Endothelial cell of umbilical vein (primary cell): ENCODE measurements around the gene MAL. TPM values are rescaled to one million over a fixed set of nuclear protein-coding genes. Genes with fewer than 3 reads are reported as not detected.

Experiments used
- BruUV-seq: library from RNA; stranded (reverse); fragments of 400-500 nt; replicated peaks from 2 replicates; lab custom pipeline; 2021; lab: Mats Ljungman, UMichigan
- CTCF ChIA-PET: fragments of 300-600, 350-600 bp; sonication (Branson Sonifier 250); formaldehyde crosslinking; loops from one replicate; lab custom pipeline; 2021; ENCODE audit warnings: antibody characterized with exemption, inconsistent platforms; lab: Charles Lee
- POLR2A ChIA-PET: fragments of 300-600, 350-600 bp; sonication (Branson Sonifier 250); formaldehyde crosslinking; loops from one replicate; lab custom pipeline; 2021; ENCODE audit warnings: antibody characterized with exemption, inconsistent platforms; lab: Charles Lee
- DNase-seq: peaks from one replicate; pipeline ENCODE4 v3.0.0-alpha.2; 2011; ENCODE audit warnings: low read depth, low spot score
- FAIRE-seq: peaks from 2 replicates; lab custom pipeline; 2011; peaks lifted over from hg19 to GRCh38; lab: Jason Lieb, UNC
- H2AFZ ChIP-seq: 2 replicates; pipeline ENCODE4 v1.6.0; 2012; ENCODE audit warnings: low read depth, low read length, control low read depth, inconsistent platforms
- H3K27ac ChIP-seq: 2 replicates; pipeline ENCODE4 v1.5.1; 2011; ENCODE audit warnings: low read depth, mild to moderate bottlenecking, control low read depth, low read length, moderate library complexity; ENCODE audit not compliant: insufficient read depth
- H3K27me3 ChIP-seq, 2 experiments: 2 replicates each; pipeline versions ENCODE4 v1.6.0 to v1.6.1; 2011; ENCODE audit warnings: low read length in 2 of 2, mixed read lengths in 1 of 2; ENCODE audit not compliant: control insufficient read depth in 2 of 2, insufficient read depth in 2 of 2
- H3K36me3 ChIP-seq, 2 experiments: 2 replicates in 1 of 2; 3 replicates in 1 of 2; pipeline ENCODE4 v1.5.1; 2011; ENCODE audit warnings: low read length in 2 of 2, mild to moderate bottlenecking in 1 of 2, moderate library complexity in 1 of 2; ENCODE audit not compliant: control insufficient read depth in 2 of 2, insufficient read depth in 2 of 2; ENCODE audit errors: extremely low read depth in 1 of 2
- H3K4me1 ChIP-seq: 3 replicates; pipeline ENCODE4 v1.5.1; 2011; ENCODE audit warnings: mild to moderate bottlenecking, low read length; ENCODE audit not compliant: control insufficient read depth, insufficient read depth; ENCODE audit errors: extremely low read depth
- H3K4me2 ChIP-seq: 2 replicates; pipeline ENCODE4 v1.6.1; 2011; ENCODE audit warnings: low read length, control low read depth, mixed read lengths; ENCODE audit not compliant: insufficient read depth
- H3K4me3 ChIP-seq, 3 experiments: fragments of 200-600 bp in 1 of 3; sonication (generic), shearing (Covaris generic) in 1 of 3; replicated peaks in 1 of 3; 2 replicates each; pipeline ENCODE4 v1.5.1; 2011 to 2016; ENCODE audit warnings: control low read depth in 3 of 3, low read length in 3 of 3, mild to moderate bottlenecking in 2 of 3, inconsistent platforms in 1 of 3, low read depth in 1 of 3, moderate library complexity in 1 of 3; ENCODE audit not compliant: insufficient read depth in 1 of 3
- H3K79me2 ChIP-seq: 2 replicates; pipeline ENCODE4 v1.6.0; 2012; ENCODE audit warnings: low read length, inconsistent platforms; ENCODE audit not compliant: control insufficient read depth, insufficient read depth
- H3K9ac ChIP-seq: replicated peaks from 2 replicates; pipeline ENCODE3; 2011; ENCODE audit warnings: low read length, control low read depth; ENCODE audit not compliant: insufficient read depth; ENCODE audit errors: extremely low read depth
- H3K9me1 ChIP-seq: replicated peaks from 3 replicates; pipeline ENCODE4 v1.6.0; 2011; ENCODE audit warnings: mild to moderate bottlenecking, low read length; ENCODE audit not compliant: control insufficient read depth, insufficient read depth; ENCODE audit errors: extremely low read depth
- H3K9me3 ChIP-seq: replicated peaks from 2 replicates; pipeline ENCODE4 v1.5.1; 2012; ENCODE audit warnings: low read length, inconsistent platforms; ENCODE audit not compliant: control insufficient read depth, insufficient read depth
- H4K20me1 ChIP-seq: replicated peaks from 2 replicates; pipeline ENCODE3; 2011; ENCODE audit warnings: mild to moderate bottlenecking, low read length; ENCODE audit not compliant: control insufficient read depth, insufficient read depth; ENCODE audit errors: extremely low read depth
- EZH2 ChIP-seq: IDR thresholded peaks from 2 replicates; pipeline ENCODE4 v1.6.1; 2012; ENCODE audit warnings: borderline replicate concordance, low read depth, mild to moderate bottlenecking, moderate library complexity, low read length, inconsistent platforms; ENCODE audit not compliant: severe bottlenecking
- FOS ChIP-seq: IDR thresholded peaks from 2 replicates; pipeline ENCODE4 v1.6.1; 2011; ENCODE audit warnings: mild to moderate bottlenecking, low read length, moderate library complexity, borderline replicate concordance; ENCODE audit not compliant: insufficient read depth
- GATA2 ChIP-seq: IDR thresholded peaks from 2 replicates; pipeline ENCODE4 v1.7.0; 2011; ENCODE audit warnings: low read depth, mild to moderate bottlenecking, moderate library complexity, mixed read lengths, low read length; ENCODE audit not compliant: insufficient read length, insufficient read depth
- JUN ChIP-seq: IDR thresholded peaks from 2 replicates; pipeline ENCODE4 v1.6.1; 2011; ENCODE audit warnings: borderline replicate concordance, low read depth; ENCODE audit not compliant: insufficient read length, insufficient read depth
- MYC ChIP-seq: IDR thresholded peaks from one replicate; pipeline ENCODE4 v1.6.1; 2011; ENCODE audit warnings: mild to moderate bottlenecking, low read depth, low read length
- POLR2A ChIP-seq: IDR thresholded peaks from 2 replicates; pipeline ENCODE4 v1.6.1; 2012; ENCODE audit warnings: low read depth, mild to moderate bottlenecking, control low read depth, low read length
- POLR2AphosphoS5 ChIP-seq: IDR thresholded peaks from 2 replicates; pipeline ENCODE4 v1.6.1; 2012; ENCODE audit warnings: low read depth, mild to moderate bottlenecking, control low read depth, low read length, moderate library complexity; ENCODE audit not compliant: insufficient read depth
- dilution Hi-C: fragments of 300-500 bp; cut with MboI; formaldehyde crosslinking; loops from one replicate; pipeline ENCODE4 v1.15.0; 2019; ENCODE audit warnings: low sequenced_read_pairs; ENCODE audit not compliant: extremely low pct_ligation_motif_present
- intact Hi-C: fragments of 100-400 bp; cut with micrococcal nuclease; formaldehyde crosslinking; loops from one replicate; pipeline ENCODE4 v1.10.0; 2022
- polyA plus RNA-seq, 4 experiments: library from polyadenylated mRNA; depleted of rRNA in 3 of 4; stranded (reverse) in 3 of 4; unstranded in 1 of 4; fragments of >200 nt; gene quantifications; 2 replicates each; pipeline versions ENCODE4 v1.2.1 to v1.2.3, GENCODE V29; 2011 to 2012; ENCODE audit warnings: missing spikeins in 1 of 4
- total RNA-seq: library from RNA; stranded (reverse); gene quantifications from 2 replicates; pipeline ENCODE4 v1.2.3, GENCODE V29; 2021
- TF ChIP-seq, protein P1 (sequence below): IDR thresholded peaks from 2 replicates; pipeline ENCODE4 v1.6.1; 2011; ENCODE audit not compliant: insufficient read depth, insufficient read length
- TF ChIP-seq, protein P2 (sequence below), 2 donors: IDR thresholded peaks; 1 replicate in 1 of 2; 2 replicates in 1 of 2; pipeline ENCODE4 v1.5.1; 2011; ENCODE audit warnings: low read length in 2 of 2, mild to moderate bottlenecking in 2 of 2, moderate library complexity in 2 of 2, control low read depth in 1 of 2, inconsistent platforms in 1 of 2, low read depth in 1 of 2; ENCODE audit not compliant: insufficient read depth in 1 of 2; ENCODE audit errors: extremely low read depth in 1 of 2

The MAL gene
- total and polyA plus RNA-seq, 2 donors (not counting 3 experiments of a cell fraction or from before 2014, with no cell fraction given) = not detected

DNA sequence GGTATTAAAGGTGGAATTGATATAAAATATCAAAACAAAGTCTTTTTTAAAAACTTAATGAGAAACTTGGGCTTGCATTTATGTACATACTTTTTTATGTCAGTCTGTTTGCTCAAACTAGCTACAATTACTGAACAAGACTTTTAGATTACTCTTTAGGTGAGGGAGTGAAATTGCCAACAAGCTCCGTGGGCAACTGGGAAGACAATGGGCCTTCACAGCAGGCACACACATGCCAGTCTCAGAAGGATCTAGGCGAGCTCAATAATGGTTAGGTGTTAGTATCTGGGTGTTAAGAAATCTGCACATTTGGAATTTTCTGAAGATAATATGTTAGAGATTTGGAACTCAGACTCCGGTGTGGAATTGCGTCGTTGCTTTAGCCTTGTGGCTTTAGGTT, 23.0 kb upstream of the MAL start:
- Histone ChIP-seq H3K4me2 (no peak overlapping the region), H3K27me3 (peaks cover 2 to 3% of the 10 kb centered on the region in 2 experiments), H3K9ac (no peak overlapping the region), H3K79me2 (no peaks in the 10 kb centered on the region), H3K36me3 (no peaks in the 10 kb centered on the region), H4K20me1 (no peaks in the 10 kb centered on the region), H2AFZ (no peak overlapping the region), H3K9me1 (no peaks in the 10 kb centered on the region), H3K9me3 (no peaks in the 10 kb centered on the region), H3K4me1 (no peaks in the 10 kb centered on the region), H3K4me3 (no peak overlapping the region), H3K27ac (no peak overlapping the region)
- ChIA-PET CTCF (interaction anchor here (1.4 kb wide), 1 partner anchor 16 kb away, joined by 6 read pairs; no protein-coding TSS in a partner anchor), POLR2A (no interaction called here)
- BruUV-seq = no TSS peak
- intact Hi-C loops (no loop called here), dilution Hi-C loops (no loop called here)
- DNase-seq = no peak
- FAIRE-seq = no peak
- TF ChIP-seq GATA2 (no peak), FOS (no peak), MYC (no peak), POLR2AphosphoS5 (no peak), JUN (no peak), EZH2 (no peak)
- TF ChIP-seq, protein P1, sequence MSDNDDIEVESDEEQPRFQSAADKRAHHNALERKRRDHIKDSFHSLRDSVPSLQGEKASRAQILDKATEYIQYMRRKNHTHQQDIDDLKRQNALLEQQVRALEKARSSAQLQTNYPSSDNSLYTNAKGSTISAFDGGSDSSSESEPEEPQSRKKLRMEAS = no peak

DNA sequence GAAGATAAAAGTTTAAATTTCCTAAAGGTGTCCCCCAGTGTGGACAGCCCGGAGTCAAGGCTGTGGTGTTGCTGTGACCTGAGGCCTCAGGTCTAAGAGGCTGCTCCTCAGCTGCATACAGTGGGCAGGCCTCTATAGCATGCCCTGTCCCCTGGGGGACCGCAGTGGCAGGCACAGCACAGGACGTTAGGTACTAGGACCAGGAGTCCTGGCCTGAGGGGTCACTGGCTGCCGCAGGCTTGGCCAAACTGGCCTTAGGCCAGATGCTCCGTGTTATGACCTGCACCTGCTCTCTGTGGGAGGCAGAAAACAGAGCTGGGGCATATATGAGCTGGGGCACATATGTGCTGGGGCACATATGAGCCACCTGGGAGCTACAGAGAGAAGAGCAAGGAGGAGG, 21.2 kb upstream of the MAL start:
- Histone ChIP-seq H4K20me1 (no peaks in the 10 kb centered on the region), H3K27me3 (no peaks in the 10 kb centered on the region), H3K36me3 (no peaks in the 10 kb centered on the region), H3K4me2 (no peak overlapping the region), H3K27ac (no peak overlapping the region), H3K9me1 (no peaks in the 10 kb centered on the region), H3K4me1 (no peaks in the 10 kb centered on the region), H3K9me3 (no peaks in the 10 kb centered on the region), H3K4me3 (no peak overlapping the region), H2AFZ (no peak overlapping the region), H3K9ac (no peak overlapping the region), H3K79me2 (no peaks in the 10 kb centered on the region)
- ChIA-PET CTCF (no interaction called here), POLR2A (no interaction called here)
- FAIRE-seq = no peak
- DNase-seq = no peak
- TF ChIP-seq EZH2 (no peak), JUN (no peak), POLR2A (no peak), GATA2 (no peak), POLR2AphosphoS5 (no peak), MYC (no peak), FOS (no peak)
- TF ChIP-seq, protein P1 = no peak
- TF ChIP-seq, protein P2, sequence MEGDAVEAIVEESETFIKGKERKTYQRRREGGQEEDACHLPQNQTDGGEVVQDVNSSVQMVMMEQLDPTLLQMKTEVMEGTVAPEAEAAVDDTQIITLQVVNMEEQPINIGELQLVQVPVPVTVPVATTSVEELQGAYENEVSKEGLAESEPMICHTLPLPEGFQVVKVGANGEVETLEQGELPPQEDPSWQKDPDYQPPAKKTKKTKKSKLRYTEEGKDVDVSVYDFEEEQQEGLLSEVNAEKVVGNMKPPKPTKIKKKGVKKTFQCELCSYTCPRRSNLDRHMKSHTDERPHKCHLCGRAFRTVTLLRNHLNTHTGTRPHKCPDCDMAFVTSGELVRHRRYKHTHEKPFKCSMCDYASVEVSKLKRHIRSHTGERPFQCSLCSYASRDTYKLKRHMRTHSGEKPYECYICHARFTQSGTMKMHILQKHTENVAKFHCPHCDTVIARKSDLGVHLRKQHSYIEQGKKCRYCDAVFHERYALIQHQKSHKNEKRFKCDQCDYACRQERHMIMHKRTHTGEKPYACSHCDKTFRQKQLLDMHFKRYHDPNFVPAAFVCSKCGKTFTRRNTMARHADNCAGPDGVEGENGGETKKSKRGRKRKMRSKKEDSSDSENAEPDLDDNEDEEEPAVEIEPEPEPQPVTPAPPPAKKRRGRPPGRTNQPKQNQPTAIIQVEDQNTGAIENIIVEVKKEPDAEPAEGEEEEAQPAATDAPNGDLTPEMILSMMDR (IDR thresholded peaks at IDR 0.05; ENCODE audit: extremely low read depth in 1 of 2, insufficient read depth in 1 of 2, low read depth in 1 of 2, low read length in 2 of 2) = no peak
- dilution Hi-C loops (no loop called here), intact Hi-C loops (no loop called here)
- BruUV-seq = no TSS peak
